GM18868 (cell line): ENCODE measurements around the gene NLGN1.

Experiments
- ATAC-seq: cut with Tn5 transposase; IDR thresholded peaks from one replicate; pipeline ENCODE4 v1.9.1; 2021; ENCODE audit warnings: mild to moderate bottlenecking, moderate library complexity; ENCODE audit not compliant: unreplicated experiment

NLGN1 gene

DNA sequence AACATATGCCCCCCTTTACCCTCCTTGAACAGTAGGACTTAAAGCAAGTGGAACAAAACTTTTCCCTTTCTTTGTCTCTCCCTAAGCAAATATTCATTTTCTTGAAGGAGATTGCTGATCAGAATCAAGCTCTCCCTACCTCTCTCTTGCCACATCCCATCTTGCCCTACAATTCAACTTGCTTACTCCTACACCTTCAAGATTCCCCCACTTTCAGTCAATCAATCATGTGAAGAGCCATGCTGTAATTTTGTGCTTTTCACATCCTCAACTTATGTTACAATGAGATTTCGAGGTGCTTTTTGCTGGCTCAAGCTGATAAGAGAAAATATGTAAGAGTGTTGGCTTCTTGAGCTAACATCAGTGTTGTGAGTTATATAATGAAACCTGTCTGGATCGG lies 662.9 kb downstream of the NLGN1 start:
- no peak for ATAC-seq

- ATAC-seq, result no peak
These were observed 663.6 kb downstream of the NLGN1 start for GRCh38 chr3:174061162-174061561.

DNA sequence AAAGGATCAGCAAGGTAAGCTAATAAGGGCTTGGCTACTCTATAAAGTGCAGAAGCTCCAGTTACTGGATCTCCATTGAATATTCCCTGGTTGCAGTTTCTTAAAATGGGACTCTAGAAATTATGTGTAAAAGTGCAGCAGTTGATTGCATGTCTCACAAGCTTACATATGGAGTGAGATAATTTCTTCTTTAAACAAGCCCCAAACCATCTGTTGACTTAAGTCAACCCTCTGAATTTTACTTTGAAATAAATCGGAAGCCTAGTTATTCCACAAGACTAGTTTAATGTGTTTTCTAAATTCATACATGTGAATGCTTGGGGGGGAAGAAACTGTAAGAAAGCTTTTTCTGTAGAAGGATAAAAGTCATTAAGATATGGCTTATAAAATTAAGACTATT lies 664.2 kb downstream of the NLGN1 start:
- no peak for ATAC-seq

- no peak for ATAC-seq
These were observed 665.4 kb downstream of the NLGN1 start for GRCh38 chr3:174062923-174063322.

DNA sequence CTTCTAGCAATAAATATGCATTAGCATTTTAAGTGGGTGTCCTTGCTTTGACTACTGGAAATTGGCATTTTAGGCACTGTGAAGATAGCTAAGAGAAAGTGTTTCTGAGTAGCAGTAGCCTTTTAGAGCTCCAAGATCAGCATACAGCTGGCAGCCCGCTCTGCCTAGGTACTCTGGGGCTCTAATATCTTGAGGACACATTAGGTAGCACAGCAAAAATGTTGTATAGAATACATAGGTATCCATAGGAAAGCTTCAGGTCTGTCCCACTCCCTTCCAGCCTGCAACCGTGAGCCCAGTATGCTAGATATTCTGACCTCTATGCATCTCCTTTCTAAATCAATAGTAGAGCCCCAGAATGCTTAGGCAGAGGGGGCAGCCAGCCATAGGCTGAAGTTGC lies 670.5 kb downstream of the NLGN1 start:
- no peak for ATAC-seq

GRCh38 chr3:174072675-174073074 lies 675.1 kb downstream of the NLGN1 start:
- peak; percentile 70 for ATAC-seq

DNA sequence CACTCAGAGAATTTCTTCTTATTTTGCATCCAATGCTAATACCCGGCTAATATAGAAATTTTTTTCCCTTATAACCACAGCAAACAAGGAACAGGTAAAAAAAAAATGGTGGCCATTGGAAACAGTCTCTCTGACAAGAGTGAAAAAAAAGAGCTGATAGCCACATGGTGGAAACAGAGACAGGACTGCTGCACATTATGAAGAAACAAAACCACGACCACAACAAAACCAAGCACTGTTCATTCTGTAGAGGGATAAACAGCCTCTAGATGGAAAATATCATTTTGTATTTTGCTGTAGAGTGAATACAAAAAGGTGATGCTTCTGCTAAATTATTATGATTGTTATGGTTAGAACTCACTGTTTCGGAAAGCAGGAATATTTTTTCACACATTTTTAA lies 686.2 kb downstream of the NLGN1 start:
- ATAC-seq, result no peak

- ATAC-seq, result no peak
These were observed 692.0 kb downstream of the NLGN1 start for GRCh38 chr3:174089592-174089991.

DNA sequence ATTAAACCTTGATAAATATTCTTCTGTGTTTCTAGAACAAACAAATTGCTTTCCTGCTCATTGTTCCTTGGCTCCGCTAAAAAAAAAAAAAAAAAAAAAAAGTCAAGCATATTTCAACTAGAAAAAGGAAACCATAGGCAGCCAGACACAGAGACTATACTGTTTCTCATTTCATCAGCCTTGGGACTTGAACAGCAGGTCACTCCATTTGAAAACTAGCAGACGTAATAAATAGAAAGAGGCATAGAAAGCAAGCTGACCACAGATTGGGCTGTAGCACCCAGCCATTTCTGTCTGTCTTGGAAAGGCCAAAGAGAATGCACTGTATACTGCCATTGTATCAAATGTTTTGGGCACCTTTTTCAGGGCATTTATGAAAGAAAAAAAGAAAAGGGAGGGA lies 697.1 kb downstream of the NLGN1 start:
- no peak for ATAC-seq

DNA sequence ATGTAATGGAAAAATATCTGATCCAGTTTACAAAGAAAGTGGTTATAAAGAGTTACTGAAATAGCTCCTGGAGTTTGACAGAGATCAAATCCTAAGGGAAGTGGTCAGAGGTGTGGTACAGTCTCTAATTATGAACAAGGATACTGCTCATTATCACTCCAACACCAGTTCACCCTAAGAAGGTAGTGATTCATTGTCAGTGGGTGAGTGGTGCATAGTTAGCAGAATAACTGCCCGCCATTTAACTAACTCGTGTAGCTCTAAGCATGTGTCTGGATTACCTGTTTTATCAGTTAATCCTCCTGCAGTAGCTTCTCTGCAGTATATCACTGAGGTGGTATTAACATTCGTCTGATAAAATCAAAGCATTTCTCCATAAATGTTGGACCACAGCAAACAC lies 700.1 kb downstream of the NLGN1 start:
- no peak for ATAC-seq

DNA sequence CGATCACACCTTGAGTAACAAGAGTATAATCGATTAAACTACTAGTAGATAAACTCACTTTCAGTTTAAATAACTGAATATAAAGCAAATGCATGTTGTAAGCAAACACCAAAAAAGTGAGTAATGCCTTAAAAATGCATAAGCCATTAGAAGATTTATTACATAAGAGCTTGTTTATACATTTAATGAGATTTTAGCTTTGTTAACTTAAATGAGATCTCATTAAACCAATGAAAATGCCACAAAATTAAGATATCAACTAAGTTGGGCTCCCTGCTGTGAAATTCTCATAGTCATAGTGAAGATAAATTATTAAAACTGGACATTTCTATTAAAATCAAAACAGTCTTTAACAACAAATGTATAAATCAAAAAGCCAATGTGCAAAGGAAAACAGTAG lies 701.2 kb downstream of the NLGN1 start:
- no peak for ATAC-seq

GRCh38 chr3:174099724-174100123 lies 702.2 kb downstream of the NLGN1 start:
- no peak for ATAC-seq

DNA sequence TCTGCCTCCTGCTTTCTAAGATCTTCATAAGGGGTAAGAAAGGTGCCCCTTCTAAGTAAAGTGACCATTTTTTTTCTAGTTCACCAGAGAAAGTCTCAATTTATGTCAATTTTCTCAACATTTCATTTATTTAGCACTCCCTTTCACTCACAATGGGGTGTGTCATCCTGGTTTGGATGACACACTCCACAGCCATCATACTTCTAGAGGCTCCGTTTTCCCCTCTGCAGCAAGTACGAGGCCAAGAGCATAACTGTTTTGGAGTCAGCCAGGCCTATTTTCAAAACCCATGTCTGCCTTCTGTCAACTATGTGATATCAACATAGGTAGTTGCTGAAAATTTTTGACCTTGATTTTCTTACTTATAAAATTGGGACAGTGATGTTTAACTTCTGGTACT lies 703.2 kb downstream of the NLGN1 start:
- peak; percentile 3 for ATAC-seq

DNA sequence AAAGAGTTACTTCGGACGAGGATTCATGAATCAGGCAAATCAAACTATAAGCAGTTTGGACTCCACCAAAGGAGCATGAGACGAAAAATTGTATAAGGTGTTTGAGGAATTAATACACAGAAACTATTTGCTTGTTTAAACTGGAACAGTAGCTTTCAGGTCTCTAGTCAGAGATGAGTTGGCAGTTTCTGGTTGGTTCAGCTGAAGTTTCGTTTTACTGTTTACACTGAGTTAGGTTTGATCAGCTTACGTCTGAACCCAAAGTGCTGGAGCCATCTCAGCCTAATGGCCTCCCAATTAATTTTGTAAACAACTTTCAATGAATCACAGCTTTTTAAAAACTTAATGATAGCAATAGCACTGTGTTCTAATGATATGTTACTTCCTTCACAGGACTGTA lies 703.7 kb downstream of the NLGN1 start:
- peak; percentile 98 for ATAC-seq

- no peak for ATAC-seq
These were observed 704.7 kb downstream of the NLGN1 start for GRCh38 chr3:174102274-174102673.

GRCh38 chr3:174102866-174103265 lies 705.3 kb downstream of the NLGN1 start:
- ATAC-seq, result no peak

- no peak for ATAC-seq
These were observed 713.2 kb downstream of the NLGN1 start for GRCh38 chr3:174110761-174111160.

GRCh38 chr3:174111776-174112175 lies 714.2 kb downstream of the NLGN1 start:
- ATAC-seq, result no peak

GRCh38 chr3:174116421-174116820 lies 718.9 kb downstream of the NLGN1 start:
- ATAC-seq, result no peak

GRCh38 chr3:174120997-174121396 lies 723.5 kb downstream of the NLGN1 start:
- ATAC-seq, result no peak

GRCh38 chr3:174122411-174122810 lies 724.9 kb downstream of the NLGN1 start:
- no peak for ATAC-seq

DNA sequence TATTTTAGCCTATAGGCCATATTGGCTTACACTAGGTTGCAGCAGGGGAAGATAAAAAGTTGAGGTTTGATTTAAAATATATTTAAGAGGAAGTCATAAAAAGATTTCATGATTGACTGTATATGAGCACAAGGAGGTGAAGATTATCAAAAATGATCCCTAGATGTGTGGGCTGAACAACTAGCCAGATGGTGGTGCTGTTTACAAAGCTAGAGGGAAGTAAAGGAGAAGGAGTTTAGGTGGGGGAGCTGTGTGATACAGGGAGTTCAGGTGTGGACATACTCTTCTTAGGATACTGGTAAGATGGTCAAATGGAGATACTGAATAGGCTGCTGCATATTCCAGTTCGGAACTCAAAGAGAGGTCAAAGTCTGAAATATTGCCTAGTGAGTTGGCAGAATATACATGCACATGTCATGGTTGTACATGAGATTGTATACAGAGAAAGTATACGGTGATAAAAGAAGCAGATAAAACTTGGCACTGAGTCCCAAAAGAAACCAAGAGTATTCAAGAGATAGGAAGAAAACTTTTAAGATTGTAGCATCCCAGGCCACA lies 727.8 kb downstream of the NLGN1 start:
- ATAC-seq, result peak; percentile 69

- no peak for ATAC-seq
These were observed 729.6 kb downstream of the NLGN1 start for GRCh38 chr3:174126990-174127758.
